CD14-positive monocyte (primary cell): ENCODE results near the gene LONRF2. TPM values are rescaled to one million over a fixed set of nuclear protein-coding genes. Genes with fewer than 3 reads are reported as not detected.

Experiments used
- DNase-seq, 3 donors: peaks; one replicate each; pipeline ENCODE4 v3.0.0-alpha.2; 2011 to 2022
- H2AFZ ChIP-seq: 2 replicates; pipeline ENCODE4 v1.6.0; 2012; ENCODE audit warnings: mild to moderate bottlenecking, low read depth, low read length, inconsistent platforms; ENCODE audit not compliant: insufficient read depth, poor library complexity, severe bottlenecking
- H3K27ac ChIP-seq, 2 donors: 1 replicate in 1 of 2; 2 replicates in 1 of 2; pipeline ENCODE4 v1.5.1; 2012 to 2013; ENCODE audit warnings: low read length in 2 of 2, control low read depth in 1 of 2, inconsistent platforms in 1 of 2, low read depth in 1 of 2, mild to moderate bottlenecking in 1 of 2
- H3K27me3 ChIP-seq, 2 donors: one replicate each; pipeline versions ENCODE4 v1.6.0 to v1.6.1; 2011 to 2013; ENCODE audit warnings: low read length in 2 of 2; ENCODE audit not compliant: control insufficient read depth in 2 of 2, insufficient read depth in 2 of 2
- H3K36me3 ChIP-seq, 2 donors: replicated peaks in 1 of 2; 1 replicate in 1 of 2; 2 replicates in 1 of 2; pipeline versions ENCODE4 v1.5.1 to v1.6.1; 2012 to 2013; ENCODE audit warnings: low read length in 2 of 2, control low read depth in 1 of 2, inconsistent platforms in 1 of 2, mild to moderate bottlenecking in 1 of 2; ENCODE audit not compliant: insufficient read depth in 2 of 2, control insufficient read depth in 1 of 2
- H3K4me1 ChIP-seq, 2 donors: 1 replicate in 1 of 2; 2 replicates in 1 of 2; pipeline versions ENCODE4 v1.5.1 to v1.6.1; 2012 to 2013; ENCODE audit warnings: low read length in 2 of 2, control low read depth in 1 of 2, inconsistent platforms in 1 of 2, mild to moderate bottlenecking in 1 of 2, moderate library complexity in 1 of 2; ENCODE audit not compliant: insufficient read depth in 2 of 2, control insufficient read depth in 1 of 2
- H3K4me2 ChIP-seq: replicated peaks from 2 replicates; pipeline ENCODE3; 2012; ENCODE audit warnings: low read length, moderate library complexity, mild to moderate bottlenecking; ENCODE audit not compliant: poor library complexity, severe bottlenecking; ENCODE audit errors: extremely low read depth
- H3K4me3 ChIP-seq, 3 experiments: fragments of 200-600 bp in 1 of 3; sonication (generic) in 1 of 3; replicated peaks in 1 of 3; 1 replicate in 2 of 3; 2 replicates in 1 of 3; pipeline ENCODE4 v1.5.1; 2011 to 2013; ENCODE audit warnings: low read length in 3 of 3, mild to moderate bottlenecking in 3 of 3, control low read depth in 2 of 3, low read depth in 2 of 3, inconsistent platforms in 1 of 3, moderate library complexity in 1 of 3
- H3K79me2 ChIP-seq: 2 replicates; pipeline ENCODE4 v1.6.0; 2012; ENCODE audit warnings: mild to moderate bottlenecking, control low read depth, inconsistent platforms, low read length, moderate library complexity; ENCODE audit not compliant: insufficient read depth
- H3K9ac ChIP-seq: 2 replicates; pipeline ENCODE4 v1.6.0; 2017; ENCODE audit warnings: low read length, mild to moderate bottlenecking; ENCODE audit not compliant: insufficient read depth, poor library complexity, severe bottlenecking
- H3K9me3 ChIP-seq, 2 donors: replicated peaks in 1 of 2; 1 replicate in 1 of 2; 2 replicates in 1 of 2; pipeline versions ENCODE4 v1.5.1 to v1.6.1; 2012 to 2013; ENCODE audit warnings: low read length in 2 of 2, control low read depth in 1 of 2; ENCODE audit not compliant: control insufficient read depth in 1 of 2, insufficient read depth in 1 of 2
- H4K20me1 ChIP-seq: 2 replicates; pipeline ENCODE4 v1.6.0; 2012; ENCODE audit warnings: mild to moderate bottlenecking, low read length, control low read depth, moderate library complexity; ENCODE audit not compliant: insufficient read depth
- H3K27ac Mint-ChIP-seq, 7 donors: one replicate each; pipeline ENCODE4 v1.8.0; 2020; ENCODE audit warnings: mild to moderate bottlenecking in 7 of 7, mixed read lengths in 7 of 7, moderate library complexity in 6 of 7, inconsistent platforms in 2 of 7
- H3K27me3 Mint-ChIP-seq, 3 donors: one replicate each; pipeline ENCODE4 v1.8.0; 2021 to 2022; ENCODE audit warnings: low read depth in 3 of 3, mild to moderate bottlenecking in 3 of 3, mixed read lengths in 3 of 3, moderate library complexity in 3 of 3, inconsistent platforms in 1 of 3
- H3K36me3 Mint-ChIP-seq, 2 donors: one replicate each; pipeline ENCODE4 v1.8.0; 2020; ENCODE audit warnings: mixed read lengths in 2 of 2, inconsistent platforms in 1 of 2, mild to moderate bottlenecking in 1 of 2
- H3K4me1 Mint-ChIP-seq: one replicate; pipeline ENCODE4 v1.8.0; 2020; ENCODE audit warnings: mild to moderate bottlenecking, mixed read lengths
- H3K4me3 Mint-ChIP-seq, 2 donors: one replicate each; pipeline ENCODE4 v1.8.0; 2020; ENCODE audit warnings: mild to moderate bottlenecking in 2 of 2, mixed read lengths in 2 of 2, moderate library complexity in 1 of 2
- H3K9me3 Mint-ChIP-seq, 7 donors: one replicate each; pipeline ENCODE4 v1.8.0; 2020 to 2022; ENCODE audit warnings: mixed read lengths in 7 of 7, mild to moderate bottlenecking in 6 of 7, moderate library complexity in 6 of 7, inconsistent platforms in 2 of 7
- WGBS: methylation state at CpG from one replicate; pipeline ENCODE4 v1.1.5; 2013; ENCODE audit warnings: missing lambda C conversion rate; ENCODE audit not compliant: insufficient coverage; 5-methylcytosine and 5-hydroxymethylcytosine counted together
- intact Hi-C, 2 donors: fragments of 100-400 bp; cut with micrococcal nuclease; formaldehyde crosslinking; loops; one replicate each; pipeline versions ENCODE4 v1.15.0 to v1.15.1; 2023
- polyA plus RNA-seq, 3 donors: library from polyadenylated mRNA; depleted of rRNA in 1 of 3; unstranded in 2 of 3; stranded (reverse) in 1 of 3; fragments of 300-500 nt in 2 of 3; fragments of >200 nt in 1 of 3; fragmentation: Illumina TruSeq in 2 of 3; gene quantifications; 1 replicate in 2 of 3; 2 replicates in 1 of 3; pipeline ENCODE4 v1.2.3, GENCODE V29; 2012 to 2021
- TF ChIP-seq, protein P1 (sequence below): fragments of 200-600 bp; IDR thresholded peaks from one replicate; pipeline ENCODE4 v1.8.0; 2022; ENCODE audit warnings: antibody characterized with exemption, mild to moderate bottlenecking

The LONRF2 gene
- polyA plus RNA-seq, 3 donors: not detected

DNA sequence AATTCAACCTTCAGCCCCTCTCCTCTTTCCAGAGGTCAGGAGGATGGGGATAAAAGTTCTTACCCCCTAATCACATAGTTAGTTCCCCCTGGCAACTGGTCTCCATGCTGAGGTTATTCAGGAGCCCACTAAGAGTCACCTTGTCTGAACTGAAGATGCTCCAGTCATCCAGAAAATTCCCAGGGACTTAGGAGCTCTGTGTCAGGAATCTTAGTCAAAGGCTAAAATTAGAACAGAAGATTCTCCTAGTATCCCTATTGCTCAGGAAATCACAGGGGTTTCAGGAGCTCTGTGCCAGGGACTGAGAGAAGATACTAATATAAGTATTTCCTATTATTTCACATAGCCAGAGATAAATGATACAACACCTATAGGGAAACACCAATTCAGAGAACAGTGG, 37.3 kb upstream of the LONRF2 start:
- no peak overlapping the region for H3K4me3 Mint-ChIP-seq
- no peak for DNase-seq
- H3K36me3 Mint-ChIP-seq: no peaks in the 10 kb centered on the region
- Histone ChIP-seq H2AFZ (no peak overlapping the region), H3K9me3 (peaks cover 11 to 24% of the 10 kb centered on the region in 2 donors), H3K36me3 (no peaks in the 10 kb centered on the region), H3K4me1 (no peaks in the 10 kb centered on the region), H3K79me2 (no peaks in the 10 kb centered on the region), H3K27ac (no peak overlapping the region), H3K4me3 (no peak overlapping the region), H3K9ac (no peak overlapping the region), H4K20me1 (no peaks in the 10 kb centered on the region), H3K4me2 (no peak overlapping the region), H3K27me3 (peaks cover 0 to 2% of the 10 kb centered on the region in 2 donors)
- no peaks in the 10 kb centered on the region for H3K4me1 Mint-ChIP-seq
- H3K27me3 Mint-ChIP-seq: peaks cover 6 to 12% (median 8%) of the 10 kb centered on the region in 3 donors
- TF ChIP-seq, protein P1, sequence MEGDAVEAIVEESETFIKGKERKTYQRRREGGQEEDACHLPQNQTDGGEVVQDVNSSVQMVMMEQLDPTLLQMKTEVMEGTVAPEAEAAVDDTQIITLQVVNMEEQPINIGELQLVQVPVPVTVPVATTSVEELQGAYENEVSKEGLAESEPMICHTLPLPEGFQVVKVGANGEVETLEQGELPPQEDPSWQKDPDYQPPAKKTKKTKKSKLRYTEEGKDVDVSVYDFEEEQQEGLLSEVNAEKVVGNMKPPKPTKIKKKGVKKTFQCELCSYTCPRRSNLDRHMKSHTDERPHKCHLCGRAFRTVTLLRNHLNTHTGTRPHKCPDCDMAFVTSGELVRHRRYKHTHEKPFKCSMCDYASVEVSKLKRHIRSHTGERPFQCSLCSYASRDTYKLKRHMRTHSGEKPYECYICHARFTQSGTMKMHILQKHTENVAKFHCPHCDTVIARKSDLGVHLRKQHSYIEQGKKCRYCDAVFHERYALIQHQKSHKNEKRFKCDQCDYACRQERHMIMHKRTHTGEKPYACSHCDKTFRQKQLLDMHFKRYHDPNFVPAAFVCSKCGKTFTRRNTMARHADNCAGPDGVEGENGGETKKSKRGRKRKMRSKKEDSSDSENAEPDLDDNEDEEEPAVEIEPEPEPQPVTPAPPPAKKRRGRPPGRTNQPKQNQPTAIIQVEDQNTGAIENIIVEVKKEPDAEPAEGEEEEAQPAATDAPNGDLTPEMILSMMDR: no peak
- intact Hi-C loops: no loop called here
- peaks cover 14 to 49% (median 37%) of the 10 kb centered on the region in 7 donors for H3K9me3 Mint-ChIP-seq
- H3K27ac Mint-ChIP-seq: peak overlapping the region in 1 of 7 donors; percentile 11

DNA sequence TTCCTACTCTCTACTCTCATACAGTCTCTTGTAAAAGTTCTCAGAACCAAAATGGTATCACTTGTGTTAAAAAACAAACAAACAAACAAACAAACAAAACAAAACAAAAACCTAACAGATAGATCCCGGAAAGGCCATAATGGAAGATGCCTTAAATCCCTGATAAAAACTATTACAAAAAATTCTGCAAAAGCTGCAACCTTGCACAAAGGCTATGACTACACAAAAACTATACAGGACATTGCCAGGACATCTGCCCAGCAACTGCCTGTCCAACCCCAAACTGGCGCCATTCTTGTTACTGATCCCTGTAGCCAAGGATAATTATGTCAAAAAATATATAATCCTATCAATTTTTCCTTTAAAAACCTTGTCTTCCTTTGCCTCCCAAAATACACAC, 36.3 kb upstream of the LONRF2 start:
- no peak overlapping the region for H3K4me3 ChIP-seq
- no peak overlapping the region for H3K9ac ChIP-seq
- peaks cover 0 to 2% of the 10 kb centered on the region in 2 donors for H3K27me3 ChIP-seq
- no peak overlapping the region for H3K27ac Mint-ChIP-seq
- H3K79me2 ChIP-seq: no peaks in the 10 kb centered on the region
- H3K9me3 ChIP-seq: peaks cover 11 to 24% of the 10 kb centered on the region in 2 donors
- TF ChIP-seq, protein P1: no peak
- WGBS: 91% methylated on average over 1 of the region's 2 CpGs
- no peak overlapping the region for H3K27ac ChIP-seq
- H3K9me3 Mint-ChIP-seq: peaks cover 13 to 43% (median 33%) of the 10 kb centered on the region in 7 donors
- no peak overlapping the region for H3K4me2 ChIP-seq
- no peak for DNase-seq
- no peaks in the 10 kb centered on the region for H4K20me1 ChIP-seq
- H3K36me3 Mint-ChIP-seq: no peaks in the 10 kb centered on the region
- no peaks in the 10 kb centered on the region for H3K4me1 ChIP-seq
- peaks cover 6 to 17% (median 10%) of the 10 kb centered on the region in 3 donors for H3K27me3 Mint-ChIP-seq
- no peak overlapping the region for H3K4me3 Mint-ChIP-seq
- H2AFZ ChIP-seq: no peak overlapping the region
- H3K36me3 ChIP-seq: no peaks in the 10 kb centered on the region
- intact Hi-C loops: no loop called here
- no peaks in the 10 kb centered on the region for H3K4me1 Mint-ChIP-seq
